NB4 (cell line): ENCODE data around the gene TMEM63B.

ENCODE experiments used
- DNase-seq: peaks from one replicate; pipeline ENCODE4 v3.0.0; 2010; ENCODE audit warnings: low read depth
- H3K4me3 ChIP-seq: one replicate; pipeline ENCODE4 v1.5.1; 2011; ENCODE audit warnings: mild to moderate bottlenecking, low read depth, low read length, moderate library complexity
- CTCF ChIP-seq: IDR thresholded peaks from one replicate; pipeline ENCODE4 v1.5.1; 2012; ENCODE audit warnings: low read depth, low read length
- MAX ChIP-seq: IDR thresholded peaks from 2 replicates; pipeline ENCODE4 v1.6.1; 2011; ENCODE audit warnings: low read depth, low read length
- MYC ChIP-seq: IDR thresholded peaks from 2 replicates; pipeline ENCODE4 v1.6.1; 2011; ENCODE audit warnings: low read depth, low read length
- POLR2A ChIP-seq: IDR thresholded peaks from 2 replicates; pipeline ENCODE4 v1.6.1; 2011; ENCODE audit warnings: mild to moderate bottlenecking; ENCODE audit not compliant: insufficient read length; ENCODE audit errors: extremely low read depth

Gene TMEM63B

GRCh38 chr6:44127186-44128019 lies at the start of gene TMEM63B, which contains the start of gene MRPL14:
TMEM63B (plus strand) TSS chr6:44127554; CDS start chr6:44134585, 7,031 bp downstream.
MRPL14 (minus strand) TSS chr6:44127452; CDS start chr6:44116611, 10,841 bp downstream.
- peak; percentile 90 for DNase-seq
- peak; percentile 90 for TF ChIP-seq POLR2A
- TF ChIP-seq CTCF = no peak
- peak; percentile 87 for TF ChIP-seq MYC
- peak; percentile 67 for TF ChIP-seq MAX
- peak within 1 kb of the TSS; percentile 87 for H3K4me3 ChIP-seq

GRCh38 chr6:44078219-44078826 lies 49.0 kb upstream of the TMEM63B start:
- H3K4me3 ChIP-seq = no peak overlapping the region
- DNase-seq = no peak
- TF ChIP-seq MAX (no peak), MYC (no peak), CTCF (no peak), POLR2A (no peak)

GRCh38 chr6:44078827-44079671 lies 48.3 kb upstream of the TMEM63B start:
- TF ChIP-seq POLR2A (no peak), MYC (0 out of 2 replicates have a peak, but pooled peaks have one; percentile 11), MAX (no peak), CTCF (peak; percentile 93)
- DNase-seq = peak; percentile 83
- H3K4me3 ChIP-seq = no peak overlapping the region

- TF ChIP-seq CTCF (no peak), MYC (no peak), POLR2A (no peak), MAX (no peak)
- no peak for DNase-seq
- no peak overlapping the region for H3K4me3 ChIP-seq
These were observed 47.7 kb upstream of the TMEM63B start for GRCh38 chr6:44079672-44080071.

- peak; percentile 29 for DNase-seq
- H3K4me3 ChIP-seq = no peak overlapping the region
- TF ChIP-seq MYC (no peak), MAX (no peak), CTCF (no peak), POLR2A (no peak)
These were observed 46.5 kb upstream of the TMEM63B start for GRCh38 chr6:44080561-44081521.
